ENCODE data around the gene PPM1A.

Gene PPM1A

DNA sequence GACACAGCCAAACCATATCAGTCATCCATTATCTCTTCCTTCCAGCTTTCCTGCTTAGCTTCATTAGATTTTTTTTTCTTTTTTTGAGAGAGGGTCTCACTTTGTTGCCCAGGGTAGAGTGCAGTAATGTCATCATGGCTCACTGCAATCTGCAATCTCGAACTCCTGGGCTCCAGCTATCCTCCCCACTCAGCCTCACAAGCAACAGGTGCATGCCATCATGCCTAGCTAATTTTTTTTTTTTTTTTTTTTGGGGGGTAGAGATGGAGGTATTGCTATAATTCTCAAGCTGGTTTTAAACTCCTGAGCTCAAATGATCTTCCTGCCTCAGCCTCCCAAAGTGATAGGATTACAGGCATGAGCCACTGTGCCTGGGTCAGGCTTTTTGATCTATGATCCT, 38.3 kb upstream of the PPM1A start:
- DNase-seq (ENCODE audit: low read depth in 2 of 2) = no peak
- no peak overlapping the region for H3K4me3 ChIP-seq (replicated peaks in 1 of 2; ENCODE audit: low read depth in 2 of 2, low read length in 2 of 2)
- TF ChIP-seq, protein P1, sequence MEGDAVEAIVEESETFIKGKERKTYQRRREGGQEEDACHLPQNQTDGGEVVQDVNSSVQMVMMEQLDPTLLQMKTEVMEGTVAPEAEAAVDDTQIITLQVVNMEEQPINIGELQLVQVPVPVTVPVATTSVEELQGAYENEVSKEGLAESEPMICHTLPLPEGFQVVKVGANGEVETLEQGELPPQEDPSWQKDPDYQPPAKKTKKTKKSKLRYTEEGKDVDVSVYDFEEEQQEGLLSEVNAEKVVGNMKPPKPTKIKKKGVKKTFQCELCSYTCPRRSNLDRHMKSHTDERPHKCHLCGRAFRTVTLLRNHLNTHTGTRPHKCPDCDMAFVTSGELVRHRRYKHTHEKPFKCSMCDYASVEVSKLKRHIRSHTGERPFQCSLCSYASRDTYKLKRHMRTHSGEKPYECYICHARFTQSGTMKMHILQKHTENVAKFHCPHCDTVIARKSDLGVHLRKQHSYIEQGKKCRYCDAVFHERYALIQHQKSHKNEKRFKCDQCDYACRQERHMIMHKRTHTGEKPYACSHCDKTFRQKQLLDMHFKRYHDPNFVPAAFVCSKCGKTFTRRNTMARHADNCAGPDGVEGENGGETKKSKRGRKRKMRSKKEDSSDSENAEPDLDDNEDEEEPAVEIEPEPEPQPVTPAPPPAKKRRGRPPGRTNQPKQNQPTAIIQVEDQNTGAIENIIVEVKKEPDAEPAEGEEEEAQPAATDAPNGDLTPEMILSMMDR (IDR thresholded peaks at IDR 0.05; ENCODE audit: low read depth, low read length) = no peak

DNA sequence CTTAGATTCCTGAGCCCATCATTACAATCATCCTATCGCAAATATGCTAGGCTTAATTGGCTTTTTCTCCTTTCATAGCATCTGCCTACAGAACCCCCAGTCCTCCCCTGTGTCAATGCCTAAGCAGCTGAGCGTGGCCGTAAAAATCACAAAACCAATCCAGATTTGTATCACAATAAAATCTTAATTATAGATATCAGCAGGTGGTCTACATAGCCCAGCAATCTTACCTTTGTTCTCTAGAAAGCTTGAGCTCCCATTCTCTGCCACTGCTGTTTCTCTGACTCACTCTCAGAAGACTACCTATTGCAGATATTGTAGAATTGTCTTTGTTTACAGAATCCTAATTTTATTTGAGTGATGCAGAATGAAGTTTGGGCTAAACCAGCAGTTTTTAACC, 37.9 kb upstream of the PPM1A start:
- DNase-seq (ENCODE audit: low read depth in 2 of 2) = no peak
- TF ChIP-seq, protein P1 (IDR thresholded peaks at IDR 0.05; ENCODE audit: low read depth, low read length) = no peak

DNA sequence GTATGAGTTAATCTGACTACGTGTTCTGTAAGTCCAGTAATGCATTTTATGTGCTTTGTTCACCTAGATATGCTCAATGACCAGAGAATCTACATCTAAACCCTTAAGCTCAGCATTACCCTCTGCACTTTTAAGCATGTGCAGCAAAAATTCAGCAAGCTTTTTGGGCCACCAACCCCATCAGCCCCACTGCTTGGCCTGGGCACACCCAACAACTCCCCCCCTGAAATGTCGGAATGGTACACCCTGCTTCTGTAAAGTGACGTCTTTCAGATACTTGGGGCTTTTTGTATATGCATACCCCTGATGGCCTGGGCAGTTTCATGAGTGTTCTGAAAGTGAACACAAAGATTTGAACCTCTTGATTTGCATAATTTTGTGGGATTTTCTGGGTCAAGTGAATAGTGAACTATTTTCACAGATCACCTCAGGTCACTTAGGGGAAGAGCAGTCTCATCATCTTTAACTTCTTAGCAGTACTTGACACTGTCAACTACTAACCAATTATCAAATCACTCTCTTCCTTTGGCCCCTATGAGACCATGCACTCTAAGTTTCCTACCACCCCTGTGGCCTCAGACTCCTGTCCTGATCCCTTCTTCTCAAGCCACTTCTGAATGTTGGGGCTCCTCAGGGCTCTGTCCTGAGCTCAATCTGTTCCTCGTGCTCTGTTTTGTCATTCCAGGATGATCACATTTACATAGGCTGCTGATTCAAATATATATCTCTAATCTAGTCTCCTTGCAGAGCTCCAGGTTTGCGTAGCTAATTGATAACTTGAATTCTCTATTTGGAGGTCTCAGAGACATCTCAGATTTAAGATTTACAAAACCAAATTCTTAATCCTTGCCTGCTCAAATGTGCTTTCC, 36.3 kb upstream of the PPM1A start:
- TF ChIP-seq, protein P1 (IDR thresholded peaks at IDR 0.05; ENCODE audit: low read depth, low read length) = no peak
- no peak for DNase-seq (ENCODE audit: low read depth in 2 of 2)
- H3K4me3 ChIP-seq (replicated peaks in 1 of 2; ENCODE audit: low read depth in 2 of 2, low read length in 2 of 2) = no peak overlapping the region

More for the DNA sequence above, 37.9 kb upstream of the PPM1A start:
- H3K4me3 ChIP-seq (replicated peaks in 1 of 2; ENCODE audit: low read depth in 2 of 2, low read length in 2 of 2) = no peak overlapping the region

DNA sequence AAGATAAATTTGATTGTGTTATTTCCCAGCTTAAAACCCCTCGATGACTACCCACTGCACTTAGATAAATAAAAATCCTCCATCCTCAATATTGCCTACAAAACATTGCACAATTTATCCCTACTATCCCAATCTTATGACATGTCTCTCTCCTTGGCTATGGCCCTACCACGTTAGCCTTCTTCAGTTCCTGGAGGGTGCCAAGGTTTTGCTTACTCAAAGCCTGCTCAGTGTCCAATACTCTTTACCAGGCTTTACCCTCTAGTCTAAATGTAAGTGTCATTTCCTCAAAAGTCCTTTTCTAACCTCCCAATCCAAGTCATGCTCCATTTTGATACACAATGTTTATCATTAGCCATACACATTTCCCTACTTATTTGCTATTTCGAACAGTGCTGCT, 35.0 kb upstream of the PPM1A start:
- TF ChIP-seq, protein P1 (IDR thresholded peaks at IDR 0.05; ENCODE audit: low read depth, low read length) = no peak
- no peak for DNase-seq (ENCODE audit: low read depth in 2 of 2)
- H3K4me3 ChIP-seq (replicated peaks in 1 of 2; ENCODE audit: low read depth in 2 of 2, low read length in 2 of 2) = no peak overlapping the region

DNA sequence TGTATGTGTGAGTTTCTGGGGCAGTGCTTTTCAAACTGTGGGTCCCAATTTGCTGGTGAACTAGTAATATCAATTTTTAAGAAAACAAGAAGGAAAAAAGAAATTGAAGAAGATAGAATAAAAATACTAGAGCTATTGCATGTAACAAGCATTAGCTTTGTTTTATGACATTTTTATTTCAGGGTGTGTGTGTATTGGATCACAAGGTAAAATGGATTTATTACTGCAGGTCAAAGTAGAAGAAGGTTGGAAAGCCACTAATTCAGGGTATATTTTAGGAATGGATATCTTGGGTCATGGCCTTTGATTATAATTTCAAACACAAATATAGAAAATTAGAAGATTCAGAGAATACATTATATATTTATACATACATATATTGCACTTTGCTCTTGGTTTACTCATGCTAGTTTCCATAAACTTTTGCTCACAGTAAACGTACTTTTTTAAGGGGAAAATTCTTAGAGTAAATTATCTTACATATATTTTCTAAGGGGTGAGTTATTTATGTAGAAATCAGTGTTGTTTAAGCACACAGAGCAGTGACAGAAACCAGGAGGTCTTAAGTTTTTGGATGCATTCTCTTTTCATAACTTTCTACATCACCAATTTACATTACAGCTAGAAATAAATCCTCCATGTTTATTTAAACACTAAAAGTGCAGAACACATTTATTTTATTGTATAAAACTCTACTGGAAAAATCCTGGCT, 34.5 kb upstream of the PPM1A start:
- no peak overlapping the region for H3K4me3 ChIP-seq (replicated peaks in 1 of 2; ENCODE audit: low read depth in 2 of 2, low read length in 2 of 2)
- TF ChIP-seq, protein P1 (IDR thresholded peaks at IDR 0.05; ENCODE audit: low read depth, low read length) = no peak
- DNase-seq (ENCODE audit: low read depth in 2 of 2) = no peak

DNA sequence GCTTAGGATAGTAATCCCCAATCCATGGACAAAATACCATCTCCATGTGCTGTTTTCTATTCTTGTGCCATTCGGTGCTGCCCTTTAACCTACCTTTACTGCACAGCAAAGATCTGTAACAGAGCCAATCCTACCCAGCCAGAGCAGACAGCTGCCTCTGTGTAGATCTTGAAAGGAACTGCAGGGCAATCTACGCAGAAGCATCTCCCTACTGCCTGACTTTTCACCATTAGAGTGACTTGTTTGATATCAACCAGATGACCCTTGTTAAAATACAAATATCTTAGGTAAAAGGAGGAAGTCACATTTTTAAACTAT, 33.9 kb upstream of the PPM1A start:
- no peak for DNase-seq (ENCODE audit: low read depth in 2 of 2)
- no peak overlapping the region for H3K4me3 ChIP-seq (replicated peaks in 1 of 2; ENCODE audit: low read depth in 2 of 2, low read length in 2 of 2)
- TF ChIP-seq, protein P1 (IDR thresholded peaks at IDR 0.05; ENCODE audit: low read depth, low read length) = no peak

Measured in cardiac fibroblast (primary cell).